ENCODE results near the gene TMEM151B. TPM values are rescaled to one million over a fixed set of nuclear protein-coding genes. Genes with fewer than 3 reads are reported as not detected.
A peak's percentile ranks its signal among the peaks of the same experiment; 100 is the strongest.

TMEM151B gene
- total and polyA plus RNA-seq, 2 of the 4 experiments (the other 2 are of a cell fraction): not detected

DNA sequence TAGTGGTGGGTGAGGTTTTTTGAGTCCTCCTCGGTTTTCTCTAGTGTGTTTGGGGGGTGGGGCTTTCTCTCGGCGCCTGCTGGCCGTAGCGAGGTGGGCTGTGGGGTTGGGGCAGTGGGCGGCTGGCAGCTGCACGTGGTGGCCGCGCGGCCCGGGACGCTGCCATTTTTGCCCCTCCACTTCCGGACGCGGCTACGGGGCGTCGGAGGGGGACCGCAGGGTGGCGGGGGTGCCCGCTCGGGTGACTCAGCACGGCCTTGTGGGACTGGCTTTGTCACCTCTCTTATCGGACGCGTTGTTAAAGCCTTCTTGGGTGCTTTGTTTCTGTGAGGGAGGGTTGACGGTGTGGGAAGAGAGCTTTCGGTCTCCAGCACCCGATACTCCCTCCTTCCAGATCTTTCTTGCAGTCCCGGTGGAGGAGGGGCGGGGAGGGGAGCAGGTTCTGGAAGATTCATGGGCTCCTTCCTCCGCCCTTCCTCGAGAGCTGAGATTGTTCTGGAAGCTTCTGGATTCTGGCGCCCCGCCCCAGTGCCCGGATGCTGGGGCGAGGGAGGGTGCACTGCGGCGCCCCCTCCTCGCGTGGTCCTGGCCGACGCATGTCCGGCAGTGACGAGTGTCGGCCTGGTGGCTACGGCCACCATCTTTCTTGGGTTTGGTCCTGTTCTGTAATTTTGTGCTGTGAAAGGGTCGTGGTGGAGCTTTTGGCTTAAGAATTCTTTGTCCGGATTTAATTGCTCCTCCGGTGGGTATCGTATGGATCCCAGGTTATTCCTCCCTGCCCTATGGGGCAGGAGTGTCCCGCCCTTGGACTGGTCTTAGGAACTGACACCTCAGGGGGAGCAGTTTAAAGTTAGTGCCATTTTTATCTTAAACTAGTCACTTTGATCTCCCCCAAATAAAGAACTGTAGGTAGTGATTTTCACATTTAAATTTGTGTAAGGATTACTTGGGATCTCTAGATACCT, 22.6 kb upstream of the TMEM151B start (continued):
- TF ChIP-seq RAD21 (IDR thresholded peaks at IDR 0.05; ENCODE audit: low read length): no peak
- TF ChIP-seq, protein P1, sequence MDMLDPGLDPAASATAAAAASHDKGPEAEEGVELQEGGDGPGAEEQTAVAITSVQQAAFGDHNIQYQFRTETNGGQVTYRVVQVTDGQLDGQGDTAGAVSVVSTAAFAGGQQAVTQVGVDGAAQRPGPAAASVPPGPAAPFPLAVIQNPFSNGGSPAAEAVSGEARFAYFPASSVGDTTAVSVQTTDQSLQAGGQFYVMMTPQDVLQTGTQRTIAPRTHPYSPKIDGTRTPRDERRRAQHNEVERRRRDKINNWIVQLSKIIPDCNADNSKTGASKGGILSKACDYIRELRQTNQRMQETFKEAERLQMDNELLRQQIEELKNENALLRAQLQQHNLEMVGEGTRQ (IDR thresholded peaks at IDR 0.05; ENCODE audit: low read depth, low read length): peak; percentile 48; the same call in 1 of the 2 replicates

DNA sequence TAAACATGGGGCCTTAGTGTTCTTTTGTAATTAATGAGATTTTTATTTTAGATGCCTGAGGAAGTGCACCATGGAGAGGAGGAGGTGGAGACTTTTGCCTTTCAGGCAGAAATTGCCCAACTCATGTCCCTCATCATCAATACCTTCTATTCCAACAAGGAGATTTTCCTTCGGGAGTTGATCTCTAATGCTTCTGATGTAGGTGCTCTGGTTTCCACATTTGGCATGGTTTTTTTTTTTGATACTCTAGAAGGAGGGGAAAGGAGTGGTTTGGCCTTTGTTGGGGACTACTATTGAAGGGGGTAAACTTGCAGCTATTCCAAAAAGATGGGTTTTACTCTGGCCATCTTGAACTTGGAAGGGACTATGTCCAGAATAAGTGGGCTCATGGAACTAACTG, 21.7 kb upstream of the TMEM151B start:
- Histone ChIP-seq H3K9ac (ENCODE audit: low read depth, low read length) (peak overlapping the region; percentile 85; the same call in 1 of the 2 replicates), H3K23ac (ENCODE audit: low read depth, low read length) (peak overlapping the region; percentile 66), H2BK15ac (ENCODE audit: low read depth, low read length) (no peak overlapping the region), H3K4ac (ENCODE audit: low read depth, low read length) (no peak overlapping the region), H3K4me3 (ENCODE audit: insufficient read depth, low read depth, low read length) (peak overlapping the region; percentile 85; the same call in 1 of the 2 replicates), H3K27me3 (ENCODE audit: control insufficient read depth, insufficient read depth, low read length) (no peaks in the 10 kb centered on the region), H2AK9ac (replicated peaks; ENCODE audit: low read depth, low read length, poor library complexity) (peak overlapping the region; percentile 45), H2AFZ (replicated peaks; ENCODE audit: low read length, poor library complexity) (no peak overlapping the region), H2BK5ac (ENCODE audit: low read depth, low read length, poor library complexity, severe bottlenecking) (no peak overlapping the region), H2BK120ac (ENCODE audit: low read depth, low read length) (no peak overlapping the region), H3K9me1 (ENCODE audit: insufficient read depth, low read length) (peaks cover 18% of the 10 kb centered on the region), H3K56ac (ENCODE audit: extremely low read depth, insufficient read depth, low read length) (no peak overlapping the region), H3K4me2 (ENCODE audit: low read depth, low read length) (peak overlapping the region; percentile 52), H3K36me3 (ENCODE audit: control insufficient read depth, insufficient read depth, low read length) (peaks cover 41% of the 10 kb centered on the region), H3K18ac (ENCODE audit: low read depth, low read length) (no peak overlapping the region), H2BK20ac (ENCODE audit: low read depth, low read length) (no peak overlapping the region), H3K79me1 (ENCODE audit: low read depth in 1 of 2, low read length in 2 of 2) (peaks cover 20 to 65% of the 10 kb centered on the region in 2 experiments), H4K20me1 (ENCODE audit: insufficient read depth, low read length) (peaks cover 66% of the 10 kb centered on the region), H4K91ac (ENCODE audit: insufficient read depth, low read depth, low read length) (no peak overlapping the region), H3K9me3 (ENCODE audit: control insufficient read depth, insufficient read depth, low read length) (no peaks in the 10 kb centered on the region), H2AK5ac (ENCODE audit: low read depth, low read length) (no peak overlapping the region), H3K4me1 (ENCODE audit: control insufficient read depth, insufficient read depth, low read length) (peaks cover 5% of the 10 kb centered on the region), H4K8ac (ENCODE audit: low read depth in 2 of 2, low read length in 2 of 2) (no peak overlapping the region), H3K27ac (ENCODE audit: insufficient read depth, low read length) (no peak overlapping the region), H3K14ac (replicated peaks; ENCODE audit: low read depth, low read length) (no peak overlapping the region), H4K5ac (ENCODE audit: low read depth, low read length) (no peak overlapping the region)
- intact Hi-C loops (cut with micrococcal nuclease) (no loop called here), in situ Hi-C loops (cut with MboI; ENCODE audit: low sequenced_read_pairs) (no loop called here), dilution Hi-C loops (cut with HindIII; ENCODE audit: low sequenced_read_pairs, unreplicated experiment) (no loop called here)
- CTCF ChIA-PET: interaction anchor here (1.0 to 1.4 kb wide), 2 partner anchors 8 to 11 kb away, joined by 3 to 4 read pairs; no protein-coding TSS in a partner anchor
- POLR2A ChIA-PET (ENCODE audit: unreplicated experiment): no interaction called here
- no CpG with 5 or more reads among the region's 1 CpG for WGBS, 2 experiments (ENCODE audit: extremely low coverage in 2 of 2, insufficient read length in 1 of 2)
- DNase-seq (no peak), ATAC-seq (ENCODE audit: low read depth) (no peak)
- no TSS peak for BruUV-seq (replicated peaks)
- TF ChIP-seq MAZ (IDR thresholded peaks at IDR 0.05; ENCODE audit: borderline replicate concordance, low read depth, low read length) (no peak), NFE2L2 (IDR thresholded peaks at IDR 0.05; ENCODE audit: low read depth, low read length) (no peak), FOS (IDR thresholded peaks at IDR 0.05; ENCODE audit: low read depth, low read length) (no peak), CHD1 (IDR thresholded peaks at IDR 0.05; ENCODE audit: low read depth, low read length) (no peak), RCOR1 (IDR thresholded peaks at IDR 0.05; ENCODE audit: insufficient replicate concordance, low read length) (no peak), MAFK (IDR thresholded peaks at IDR 0.05; ENCODE audit: low read depth, low read length) (no peak), SMC3 (IDR thresholded peaks at IDR 0.05; ENCODE audit: low read depth, low read length) (no peak)
- TF ChIP-seq, protein P2, sequence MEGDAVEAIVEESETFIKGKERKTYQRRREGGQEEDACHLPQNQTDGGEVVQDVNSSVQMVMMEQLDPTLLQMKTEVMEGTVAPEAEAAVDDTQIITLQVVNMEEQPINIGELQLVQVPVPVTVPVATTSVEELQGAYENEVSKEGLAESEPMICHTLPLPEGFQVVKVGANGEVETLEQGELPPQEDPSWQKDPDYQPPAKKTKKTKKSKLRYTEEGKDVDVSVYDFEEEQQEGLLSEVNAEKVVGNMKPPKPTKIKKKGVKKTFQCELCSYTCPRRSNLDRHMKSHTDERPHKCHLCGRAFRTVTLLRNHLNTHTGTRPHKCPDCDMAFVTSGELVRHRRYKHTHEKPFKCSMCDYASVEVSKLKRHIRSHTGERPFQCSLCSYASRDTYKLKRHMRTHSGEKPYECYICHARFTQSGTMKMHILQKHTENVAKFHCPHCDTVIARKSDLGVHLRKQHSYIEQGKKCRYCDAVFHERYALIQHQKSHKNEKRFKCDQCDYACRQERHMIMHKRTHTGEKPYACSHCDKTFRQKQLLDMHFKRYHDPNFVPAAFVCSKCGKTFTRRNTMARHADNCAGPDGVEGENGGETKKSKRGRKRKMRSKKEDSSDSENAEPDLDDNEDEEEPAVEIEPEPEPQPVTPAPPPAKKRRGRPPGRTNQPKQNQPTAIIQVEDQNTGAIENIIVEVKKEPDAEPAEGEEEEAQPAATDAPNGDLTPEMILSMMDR (conservative IDR thresholded peaks at IDR 0.05; ENCODE audit: low read depth, low read length): no peak
- TF ChIP-seq, protein P1 (IDR thresholded peaks at IDR 0.05; ENCODE audit: low read depth, low read length): no peak
